Nephron (organoid): ENCODE data around the gene UXS1.

Source experiments
- H3K27ac Mint-ChIP-seq, 3 experiments: 2 replicates each; pipeline ENCODE4 v1.8.0; 2020; ENCODE audit warnings: mixed read lengths in 3 of 3, mild to moderate bottlenecking in 2 of 3, moderate library complexity in 1 of 3
- H3K27me3 Mint-ChIP-seq: 2 replicates; pipeline ENCODE4 v1.8.0; 2021; ENCODE audit warnings: low read depth, mild to moderate bottlenecking, moderate library complexity, mixed read lengths
- H3K36me3 Mint-ChIP-seq: 2 replicates; pipeline ENCODE4 v1.8.0; 2020; ENCODE audit warnings: low read depth, mixed read lengths
- H3K4me1 Mint-ChIP-seq: 2 replicates; pipeline ENCODE4 v1.8.0; 2020; ENCODE audit warnings: mixed read lengths
- H3K4me3 Mint-ChIP-seq, 3 experiments: 2 replicates each; pipeline ENCODE4 v1.8.0; 2020; ENCODE audit warnings: mild to moderate bottlenecking in 3 of 3, mixed read lengths in 3 of 3, moderate library complexity in 2 of 3
- H3K9me3 Mint-ChIP-seq: 2 replicates; pipeline ENCODE4 v1.8.0; 2020; ENCODE audit warnings: mixed read lengths
- CTCF ChIP-seq, 3 experiments: fragments of 200-600 bp; sonication (generic); IDR thresholded peaks; one replicate each; pipeline ENCODE4 v1.5.0; 2021; ENCODE audit warnings: antibody characterized with exemption in 3 of 3; ENCODE audit not compliant: unreplicated experiment in 3 of 3

UXS1 gene

GRCh38 chr2:106085181-106085940 is 108.7 kb downstream of the UXS1 start:
- peaks cover 14% of the 10 kb centered on the region for H3K36me3 Mint-ChIP-seq
- H3K4me1 Mint-ChIP-seq = peaks cover 16% of the 10 kb centered on the region
- H3K9me3 Mint-ChIP-seq = peaks cover 13% of the 10 kb centered on the region
- no peak overlapping the region for H3K27ac Mint-ChIP-seq
- no peaks in the 10 kb centered on the region for H3K27me3 Mint-ChIP-seq
- peak in 2 of 3 experiments; percentile 16 to 27 for TF ChIP-seq CTCF (IDR thresholded peaks at IDR 0.05; ENCODE audit: unreplicated experiment in 3 of 3)
- no peak overlapping the region for H3K4me3 Mint-ChIP-seq

GRCh38 chr2:106080959-106081358 is 113.1 kb downstream of the UXS1 start:
- H3K9me3 Mint-ChIP-seq = no peaks in the 10 kb centered on the region
- peaks cover 18% of the 10 kb centered on the region for H3K4me1 Mint-ChIP-seq
- no peak overlapping the region for H3K4me3 Mint-ChIP-seq
- no peaks in the 10 kb centered on the region for H3K36me3 Mint-ChIP-seq
- no peak overlapping the region for H3K27ac Mint-ChIP-seq
- no peak for TF ChIP-seq CTCF (IDR thresholded peaks at IDR 0.05; ENCODE audit: unreplicated experiment in 3 of 3)
- no peaks in the 10 kb centered on the region for H3K27me3 Mint-ChIP-seq

GRCh38 chr2:106078096-106078495 is 116.0 kb downstream of the UXS1 start:
- no peak overlapping the region for H3K4me3 Mint-ChIP-seq
- no peaks in the 10 kb centered on the region for H3K9me3 Mint-ChIP-seq
- peaks cover 24% of the 10 kb centered on the region for H3K4me1 Mint-ChIP-seq
- H3K27ac Mint-ChIP-seq = no peak overlapping the region
- no peaks in the 10 kb centered on the region for H3K36me3 Mint-ChIP-seq
- TF ChIP-seq CTCF (IDR thresholded peaks at IDR 0.05; ENCODE audit: unreplicated experiment in 3 of 3) = no peak
- no peaks in the 10 kb centered on the region for H3K27me3 Mint-ChIP-seq

GRCh38 chr2:106076941-106077340 is 117.2 kb downstream of the UXS1 start:
- no peaks in the 10 kb centered on the region for H3K9me3 Mint-ChIP-seq
- TF ChIP-seq CTCF (IDR thresholded peaks at IDR 0.05; ENCODE audit: unreplicated experiment in 3 of 3) = no peak
- no peaks in the 10 kb centered on the region for H3K36me3 Mint-ChIP-seq
- H3K4me3 Mint-ChIP-seq = no peak overlapping the region
- H3K4me1 Mint-ChIP-seq = peaks cover 28% of the 10 kb centered on the region
- H3K27me3 Mint-ChIP-seq = no peaks in the 10 kb centered on the region
- H3K27ac Mint-ChIP-seq = no peak overlapping the region

- Mint-ChIP-seq H3K27ac (no peak overlapping the region), H3K4me3 (no peak overlapping the region), H3K4me1 (peaks cover 22% of the 10 kb centered on the region), H3K36me3 (no peaks in the 10 kb centered on the region), H3K9me3 (no peaks in the 10 kb centered on the region), H3K27me3 (peaks cover 1% of the 10 kb centered on the region)
- TF ChIP-seq CTCF (IDR thresholded peaks at IDR 0.05; ENCODE audit: unreplicated experiment in 3 of 3) = no peak
Observed at GRCh38 chr2:106075048-106075447, 119.1 kb downstream of the UXS1 start.
